PC-9 (cell line): Measurements from ENCODE around the gene SALL4.

Experiments
- CTCF ChIP-seq: fragments of 200-600 bp; sonication (generic); conservative IDR thresholded peaks from 2 replicates; pipeline ENCODE4 v1.6.1; 2017; ENCODE audit warnings: mixed run types, antibody characterized with exemption, mild to moderate bottlenecking, moderate library complexity
- EZH2 ChIP-seq: fragments of 200-600 bp; sonication (generic); IDR thresholded peaks from 2 replicates; pipeline ENCODE4 v1.8.0; 2017; ENCODE audit warnings: antibody characterized with exemption, low read depth

GRCh38 chr20:51812861-51813260 lies 10.5 kb upstream of the SALL4 start:
- TF ChIP-seq CTCF: no peak
- no peak for TF ChIP-seq EZH2
